Measurements from ENCODE around the gene TRIM65. TPM values are rescaled to one million over a fixed set of nuclear protein-coding genes. Genes with fewer than 3 reads are reported as not detected.

Gene TRIM65
- total and polyA plus RNA-seq, 2 of the 13 experiments (the other 11 are each of a cell fraction or from before 2014, with no cell fraction given) = 10.3 to 22.4 TPM

DNA sequence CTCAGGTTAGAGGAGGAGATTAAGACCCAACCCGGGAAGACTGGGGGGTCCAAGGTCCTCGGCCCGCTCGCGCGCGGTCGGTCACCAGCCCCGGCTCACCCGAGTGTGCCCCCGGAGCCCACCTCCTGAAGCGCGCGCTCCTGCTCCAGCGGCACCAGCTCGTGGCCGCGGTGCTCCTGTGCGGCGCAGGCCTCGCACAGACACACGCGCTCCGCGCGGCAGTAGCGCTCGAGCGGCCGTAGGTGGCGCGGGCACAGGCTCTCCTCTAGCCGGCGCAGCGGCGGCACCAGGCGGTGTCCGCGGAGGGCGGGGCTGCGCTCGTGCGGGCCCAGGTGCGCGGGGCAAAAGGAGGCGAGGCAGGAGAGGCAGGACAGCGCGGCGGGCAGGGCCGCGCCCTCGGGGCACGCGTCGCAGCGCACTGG, 19.0 kb downstream of the TRIM65 start (continued):
- TF ChIP-seq, protein P1, sequence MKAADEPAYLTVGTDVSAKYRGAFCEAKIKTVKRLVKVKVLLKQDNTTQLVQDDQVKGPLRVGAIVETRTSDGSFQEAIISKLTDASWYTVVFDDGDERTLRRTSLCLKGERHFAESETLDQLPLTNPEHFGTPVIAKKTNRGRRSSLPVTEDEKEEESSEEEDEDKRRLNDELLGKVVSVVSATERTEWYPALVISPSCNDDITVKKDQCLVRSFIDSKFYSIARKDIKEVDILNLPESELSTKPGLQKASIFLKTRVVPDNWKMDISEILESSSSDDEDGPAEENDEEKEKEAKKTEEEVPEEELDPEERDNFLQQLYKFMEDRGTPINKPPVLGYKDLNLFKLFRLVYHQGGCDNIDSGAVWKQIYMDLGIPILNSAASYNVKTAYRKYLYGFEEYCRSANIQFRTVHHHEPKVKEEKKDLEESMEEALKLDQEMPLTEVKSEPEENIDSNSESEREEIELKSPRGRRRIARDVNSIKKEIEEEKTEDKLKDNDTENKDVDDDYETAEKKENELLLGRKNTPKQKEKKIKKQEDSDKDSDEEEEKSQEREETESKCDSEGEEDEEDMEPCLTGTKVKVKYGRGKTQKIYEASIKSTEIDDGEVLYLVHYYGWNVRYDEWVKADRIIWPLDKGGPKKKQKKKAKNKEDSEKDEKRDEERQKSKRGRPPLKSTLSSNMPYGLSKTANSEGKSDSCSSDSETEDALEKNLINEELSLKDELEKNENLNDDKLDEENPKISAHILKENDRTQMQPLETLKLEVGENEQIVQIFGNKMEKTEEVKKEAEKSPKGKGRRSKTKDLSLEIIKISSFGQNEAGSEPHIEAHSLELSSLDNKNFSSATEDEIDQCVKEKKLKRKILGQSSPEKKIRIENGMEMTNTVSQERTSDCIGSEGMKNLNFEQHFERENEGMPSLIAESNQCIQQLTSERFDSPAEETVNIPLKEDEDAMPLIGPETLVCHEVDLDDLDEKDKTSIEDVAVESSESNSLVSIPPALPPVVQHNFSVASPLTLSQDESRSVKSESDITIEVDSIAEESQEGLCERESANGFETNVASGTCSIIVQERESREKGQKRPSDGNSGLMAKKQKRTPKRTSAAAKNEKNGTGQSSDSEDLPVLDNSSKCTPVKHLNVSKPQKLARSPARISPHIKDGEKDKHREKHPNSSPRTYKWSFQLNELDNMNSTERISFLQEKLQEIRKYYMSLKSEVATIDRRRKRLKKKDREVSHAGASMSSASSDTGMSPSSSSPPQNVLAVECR (CRISPR knock-in tag; IDR thresholded peaks at IDR 0.05; ENCODE audit: borderline replicate concordance) = peak; percentile 68; the same call in 1 of the 2 replicates
- TF ChIP-seq, protein P2, sequence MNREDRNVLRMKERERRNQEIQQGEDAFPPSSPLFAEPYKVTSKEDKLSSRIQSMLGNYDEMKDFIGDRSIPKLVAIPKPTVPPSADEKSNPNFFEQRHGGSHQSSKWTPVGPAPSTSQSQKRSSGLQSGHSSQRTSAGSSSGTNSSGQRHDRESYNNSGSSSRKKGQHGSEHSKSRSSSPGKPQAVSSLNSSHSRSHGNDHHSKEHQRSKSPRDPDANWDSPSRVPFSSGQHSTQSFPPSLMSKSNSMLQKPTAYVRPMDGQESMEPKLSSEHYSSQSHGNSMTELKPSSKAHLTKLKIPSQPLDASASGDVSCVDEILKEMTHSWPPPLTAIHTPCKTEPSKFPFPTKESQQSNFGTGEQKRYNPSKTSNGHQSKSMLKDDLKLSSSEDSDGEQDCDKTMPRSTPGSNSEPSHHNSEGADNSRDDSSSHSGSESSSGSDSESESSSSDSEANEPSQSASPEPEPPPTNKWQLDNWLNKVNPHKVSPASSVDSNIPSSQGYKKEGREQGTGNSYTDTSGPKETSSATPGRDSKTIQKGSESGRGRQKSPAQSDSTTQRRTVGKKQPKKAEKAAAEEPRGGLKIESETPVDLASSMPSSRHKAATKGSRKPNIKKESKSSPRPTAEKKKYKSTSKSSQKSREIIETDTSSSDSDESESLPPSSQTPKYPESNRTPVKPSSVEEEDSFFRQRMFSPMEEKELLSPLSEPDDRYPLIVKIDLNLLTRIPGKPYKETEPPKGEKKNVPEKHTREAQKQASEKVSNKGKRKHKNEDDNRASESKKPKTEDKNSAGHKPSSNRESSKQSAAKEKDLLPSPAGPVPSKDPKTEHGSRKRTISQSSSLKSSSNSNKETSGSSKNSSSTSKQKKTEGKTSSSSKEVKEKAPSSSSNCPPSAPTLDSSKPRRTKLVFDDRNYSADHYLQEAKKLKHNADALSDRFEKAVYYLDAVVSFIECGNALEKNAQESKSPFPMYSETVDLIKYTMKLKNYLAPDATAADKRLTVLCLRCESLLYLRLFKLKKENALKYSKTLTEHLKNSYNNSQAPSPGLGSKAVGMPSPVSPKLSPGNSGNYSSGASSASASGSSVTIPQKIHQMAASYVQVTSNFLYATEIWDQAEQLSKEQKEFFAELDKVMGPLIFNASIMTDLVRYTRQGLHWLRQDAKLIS (CRISPR knock-in tag; IDR thresholded peaks at IDR 0.05) = peak; percentile 23; the same call in 1 of the 2 replicates
- TF ChIP-seq GFI1 (CRISPR knock-in tag; IDR thresholded peaks at IDR 0.05; ENCODE audit: borderline replicate concordance) (no peak), TMF1 (CRISPR knock-in tag; IDR thresholded peaks at IDR 0.05; ENCODE audit: low read depth) (no peak; the same call in 1 of the 2 replicates), ZNF749 (CRISPR knock-in tag; IDR thresholded peaks at IDR 0.05; ENCODE audit: borderline replicate concordance) (peak; percentile 77; the same call in 1 of the 2 replicates), BRD4 (CRISPR knock-in tag; IDR thresholded peaks at IDR 0.05) (peak; percentile 79), NONO (IDR thresholded peaks at IDR 0.05) (no peak), NONO (CRISPR knock-in tag; conservative IDR thresholded peaks at IDR 0.05) (0 out of 2 replicates have a peak, but pooled peaks have one; percentile 27), ZFP62 (CRISPR knock-in tag; IDR thresholded peaks at IDR 0.05) (0 out of 2 replicates have a peak, but pooled peaks have one; percentile 31), ZNF558 (CRISPR knock-in tag; IDR thresholded peaks at IDR 0.05; ENCODE audit: borderline replicate concordance) (peak; percentile 29; the same call in 1 of the 2 replicates), ZNF75D (CRISPR knock-in tag; IDR thresholded peaks at IDR 0.05; ENCODE audit: borderline replicate concordance) (no peak), ZFYVE20 (CRISPR knock-in tag; IDR thresholded peaks at IDR 0.05; ENCODE audit: borderline replicate concordance, low read depth) (0 out of 2 replicates have a peak, but pooled peaks have one; percentile 68), SRF (IDR thresholded peaks at IDR 0.05; ENCODE audit: low read depth, low read length) (no peak), MED8 (CRISPR knock-in tag; IDR thresholded peaks at IDR 0.05; ENCODE audit: insufficient replicate concordance) (peak; percentile 88), ZNF225 (CRISPR knock-in tag; IDR thresholded peaks at IDR 0.05) (peak; percentile 31; the same call in 1 of the 2 replicates), PHF8 (CRISPR knock-in tag; IDR thresholded peaks at IDR 0.05) (peak; percentile 62; the same call in 1 of the 2 replicates)
- TF ChIP-seq, protein P3, sequence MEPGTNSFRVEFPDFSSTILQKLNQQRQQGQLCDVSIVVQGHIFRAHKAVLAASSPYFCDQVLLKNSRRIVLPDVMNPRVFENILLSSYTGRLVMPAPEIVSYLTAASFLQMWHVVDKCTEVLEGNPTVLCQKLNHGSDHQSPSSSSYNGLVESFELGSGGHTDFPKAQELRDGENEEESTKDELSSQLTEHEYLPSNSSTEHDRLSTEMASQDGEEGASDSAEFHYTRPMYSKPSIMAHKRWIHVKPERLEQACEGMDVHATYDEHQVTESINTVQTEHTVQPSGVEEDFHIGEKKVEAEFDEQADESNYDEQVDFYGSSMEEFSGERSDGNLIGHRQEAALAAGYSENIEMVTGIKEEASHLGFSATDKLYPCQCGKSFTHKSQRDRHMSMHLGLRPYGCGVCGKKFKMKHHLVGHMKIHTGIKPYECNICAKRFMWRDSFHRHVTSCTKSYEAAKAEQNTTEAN (CRISPR knock-in tag; conservative IDR thresholded peaks at IDR 0.05) = peak; percentile 36; the same call in 1 of the 2 replicates
- TF ChIP-seq, protein P4, sequence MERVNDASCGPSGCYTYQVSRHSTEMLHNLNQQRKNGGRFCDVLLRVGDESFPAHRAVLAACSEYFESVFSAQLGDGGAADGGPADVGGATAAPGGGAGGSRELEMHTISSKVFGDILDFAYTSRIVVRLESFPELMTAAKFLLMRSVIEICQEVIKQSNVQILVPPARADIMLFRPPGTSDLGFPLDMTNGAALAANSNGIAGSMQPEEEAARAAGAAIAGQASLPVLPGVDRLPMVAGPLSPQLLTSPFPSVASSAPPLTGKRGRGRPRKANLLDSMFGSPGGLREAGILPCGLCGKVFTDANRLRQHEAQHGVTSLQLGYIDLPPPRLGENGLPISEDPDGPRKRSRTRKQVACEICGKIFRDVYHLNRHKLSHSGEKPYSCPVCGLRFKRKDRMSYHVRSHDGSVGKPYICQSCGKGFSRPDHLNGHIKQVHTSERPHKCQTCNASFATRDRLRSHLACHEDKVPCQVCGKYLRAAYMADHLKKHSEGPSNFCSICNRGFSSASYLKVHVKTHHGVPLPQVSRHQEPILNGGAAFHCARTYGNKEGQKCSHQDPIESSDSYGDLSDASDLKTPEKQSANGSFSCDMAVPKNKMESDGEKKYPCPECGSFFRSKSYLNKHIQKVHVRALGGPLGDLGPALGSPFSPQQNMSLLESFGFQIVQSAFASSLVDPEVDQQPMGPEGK (CRISPR knock-in tag; IDR thresholded peaks at IDR 0.05) = peak; percentile 32; the same call in 1 of the 2 replicates

Data from HepG2 (cell line).